Fibroblast of skin of right quadriceps (primary cell): ENCODE results near the gene CHRNA5.

Source experiments
- DNase-seq: peaks from one replicate; pipeline ENCODE4 v3.0.0-alpha.2; 2013

CHRNA5 gene

DNA sequence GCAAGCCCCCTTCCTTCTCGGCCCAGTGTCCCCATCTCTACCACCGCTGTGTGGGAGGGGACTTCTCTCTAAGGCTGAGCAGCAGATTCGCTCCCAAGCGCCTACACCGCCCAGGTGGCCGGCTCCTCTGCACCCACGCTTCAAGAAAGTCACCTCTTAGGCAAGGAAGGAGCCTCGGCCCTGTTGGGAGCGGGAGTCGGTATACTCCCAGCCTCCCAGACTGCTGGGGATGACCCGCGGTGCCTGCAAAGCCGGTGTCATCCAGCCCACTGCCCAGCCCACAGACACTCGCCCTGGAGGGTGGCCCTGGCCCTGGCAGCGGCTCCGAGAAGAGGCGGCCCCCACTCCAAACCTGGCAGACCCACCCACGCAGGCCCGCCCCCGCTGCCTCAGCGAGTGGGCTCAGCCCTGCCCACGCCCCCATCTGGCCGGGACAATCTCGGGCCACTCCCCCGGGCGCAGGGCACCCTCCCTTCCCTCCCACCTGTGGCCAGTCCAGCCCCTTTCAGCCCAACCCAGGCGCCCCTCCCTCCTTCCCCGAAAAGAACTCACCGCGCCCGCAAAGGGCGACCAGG, 75.3 kb downstream of the CHRNA5 start:
- DNase-seq: no peak

DNA sequence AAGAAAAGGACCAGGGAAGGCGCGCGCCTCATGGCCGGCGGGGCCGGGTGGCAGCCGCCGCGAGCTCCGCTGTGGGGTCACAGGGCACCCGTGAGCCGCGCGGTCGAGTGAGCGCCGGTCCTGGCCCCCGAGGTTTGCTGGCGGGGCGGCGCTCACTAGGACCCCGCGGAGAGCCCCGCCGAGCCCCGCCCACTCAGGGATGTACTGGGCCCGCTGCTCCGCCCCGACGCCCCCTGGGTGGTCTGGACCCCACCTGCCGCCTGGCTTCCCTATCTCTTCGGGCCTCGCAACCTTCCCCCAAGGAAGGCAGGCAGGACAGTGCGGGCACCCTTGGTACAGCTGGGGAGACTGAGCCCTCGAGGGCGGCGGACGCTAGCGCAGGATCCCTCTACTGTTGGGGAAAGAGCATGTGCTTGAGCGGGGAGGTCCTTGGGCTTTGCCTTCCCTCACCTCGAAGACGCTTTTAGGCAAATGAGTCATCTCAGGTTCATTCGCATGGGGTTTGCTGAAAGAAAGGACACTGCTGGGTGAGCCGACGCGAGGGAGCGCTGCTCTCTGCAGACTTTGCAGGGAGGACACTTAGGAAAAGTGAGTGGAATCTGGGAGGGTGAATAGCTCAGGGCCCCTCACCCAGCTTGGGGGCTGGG, 75.9 kb downstream of the CHRNA5 start, which contains the start of gene CHRNB4:
CHRNB4 (minus strand) TSS at position 109 of the 647 bp plus-strand sequence; CDS start at position 32, 77 bp downstream.
- DNase-seq: peak; percentile 10

DNA sequence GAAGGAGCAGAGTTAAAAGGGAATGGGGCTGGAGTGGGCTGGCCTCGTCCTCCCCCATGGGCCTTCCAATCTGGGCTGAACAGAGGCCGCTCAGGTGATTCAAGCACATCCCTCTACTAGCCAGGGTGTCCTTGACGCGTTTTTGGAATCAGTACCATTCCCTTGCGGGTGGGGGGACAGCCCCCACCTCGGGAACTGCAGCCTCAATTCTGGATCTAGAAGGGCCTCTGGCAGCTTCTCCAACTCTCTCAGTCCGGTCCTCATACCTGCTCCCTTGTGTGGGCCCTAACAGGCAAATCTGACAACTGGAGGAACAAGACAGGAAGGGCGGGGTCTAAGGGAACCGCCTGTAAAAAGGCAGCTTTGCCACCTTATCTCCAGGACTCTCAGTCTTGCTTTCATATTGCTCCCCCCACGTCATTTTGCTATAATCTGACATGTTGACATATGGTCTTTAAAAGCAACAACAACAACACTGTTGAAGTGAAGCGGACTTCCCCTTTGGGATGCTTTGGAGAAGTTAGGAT, 76.5 kb downstream of the CHRNA5 start:
- DNase-seq: no peak

DNA sequence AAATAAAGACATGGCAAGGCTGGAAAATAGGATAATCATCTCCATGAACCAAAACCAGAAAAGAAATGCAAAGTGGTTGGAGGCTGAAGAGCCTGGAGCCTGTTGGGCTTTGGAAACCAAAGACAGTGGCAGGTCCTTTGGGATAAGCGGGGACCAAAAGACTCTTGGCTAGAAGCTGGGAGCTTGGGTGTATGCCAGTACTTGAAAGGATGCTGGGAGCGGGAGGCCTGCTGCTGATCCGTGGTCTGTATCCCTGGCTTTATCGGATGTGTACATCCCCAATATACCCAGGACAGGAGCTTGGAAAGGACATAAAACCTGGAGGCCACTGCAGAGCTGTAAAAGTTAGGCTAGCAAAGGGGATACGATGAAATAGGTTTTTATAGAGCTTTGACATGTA, 77.0 kb downstream of the CHRNA5 start:
- no peak for DNase-seq
